Measurements from ENCODE around the gene C1QBP. TPM values are rescaled to one million over a fixed set of nuclear protein-coding genes. Genes with fewer than 3 reads are reported as not detected.

C1QBP gene
- total and polyA plus RNA-seq, 4 donors = 51.8 to 111 (median 59.3) TPM

GRCh38 chr17:5410594-5411272 lies 28.2 kb downstream of the C1QBP start:
- Histone ChIP-seq H3K27ac (ENCODE audit: low read depth in 1 of 2, low read length in 2 of 2) (no peak overlapping the region), H3K27me3 (ENCODE audit: control insufficient read depth in 1 of 2, insufficient read depth in 2 of 2, low read length in 1 of 2) (no peaks in the 10 kb centered on the region), H3K9me3 (ENCODE audit: control insufficient read depth, low read length) (no peaks in the 10 kb centered on the region), H3K36me3 (ENCODE audit: control insufficient read depth in 1 of 2, insufficient read depth in 2 of 2, low read length in 1 of 2) (peaks cover 10 to 14% of the 10 kb centered on the region in 2 donors), H3K4me3 (ENCODE audit: low read length in 2 of 2) (no peak overlapping the region), H3K4me1 (ENCODE audit: control insufficient read depth in 1 of 2, insufficient read depth in 2 of 2, low read length in 2 of 2) (peaks cover 0 to 3% of the 10 kb centered on the region in 2 donors)
- ATAC-seq (ENCODE audit: low FRiP score) = no peak
- 92% methylated on average over 7 of the region's 7 CpGs for WGBS, 2 donors
- intact Hi-C loops (cut with DNase I) = no loop called here
- no peak for DNase-seq

DNA sequence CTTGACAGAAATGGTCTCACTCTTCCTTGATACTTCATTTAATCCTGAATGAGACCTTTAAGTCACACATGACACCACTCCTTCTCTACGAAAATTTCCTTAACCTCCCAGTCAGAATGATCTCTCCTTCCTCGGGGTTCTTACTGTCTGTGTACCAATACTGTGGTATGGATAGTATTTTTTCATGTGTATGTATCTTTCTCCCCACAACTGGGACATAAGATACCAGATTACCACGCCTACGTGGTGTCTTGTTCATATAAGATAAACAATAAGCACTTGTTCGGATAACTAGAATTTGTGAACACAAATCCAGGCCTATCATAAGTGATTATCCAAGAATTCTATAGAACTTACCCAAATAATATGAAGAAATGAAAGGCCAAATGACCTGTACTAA lies 30.8 kb downstream of the C1QBP start:
- H3K36me3 ChIP-seq (ENCODE audit: control insufficient read depth in 1 of 2, insufficient read depth in 2 of 2, low read length in 1 of 2) = peaks cover 13 to 17% of the 10 kb centered on the region in 2 donors
- intact Hi-C loops (cut with DNase I) = no loop called here
- H3K4me3 ChIP-seq (ENCODE audit: low read length in 2 of 2) = no peak overlapping the region
- H3K4me1 ChIP-seq (ENCODE audit: control insufficient read depth in 1 of 2, insufficient read depth in 2 of 2, low read length in 2 of 2) = no peaks in the 10 kb centered on the region
- H3K27me3 ChIP-seq (ENCODE audit: control insufficient read depth in 1 of 2, insufficient read depth in 2 of 2, low read length in 1 of 2) = no peaks in the 10 kb centered on the region
- H3K9me3 ChIP-seq (ENCODE audit: control insufficient read depth, low read length) = no peaks in the 10 kb centered on the region
- no peak for DNase-seq
- no peak overlapping the region for H3K27ac ChIP-seq (ENCODE audit: low read depth in 1 of 2, low read length in 2 of 2)
- ATAC-seq (ENCODE audit: low FRiP score) = no peak
- 82% methylated on average over 5 of the region's 5 CpGs for WGBS, 2 donors

DNA sequence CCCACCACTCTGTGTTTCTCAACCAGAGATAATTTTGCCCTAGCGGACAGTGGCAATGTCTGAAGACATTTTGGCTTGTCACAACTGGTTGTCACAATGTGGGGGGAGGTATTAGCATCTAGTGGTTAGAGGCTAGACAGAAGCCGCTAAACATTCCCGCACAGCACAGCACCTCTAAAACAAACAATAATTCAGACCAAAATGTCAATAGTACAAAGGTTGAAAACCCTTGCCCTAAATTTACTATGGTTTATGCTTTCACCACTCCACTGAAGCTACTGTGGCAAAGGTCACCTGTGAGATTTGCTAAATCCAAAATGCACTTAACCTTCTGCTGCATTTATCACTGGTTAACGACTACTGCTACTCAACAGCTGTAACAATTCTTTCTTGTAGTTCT lies 33.6 kb downstream of the C1QBP start:
- H3K4me3 ChIP-seq (ENCODE audit: low read length in 2 of 2) = no peak overlapping the region
- intact Hi-C loops (cut with DNase I) = no loop called here
- H3K9me3 ChIP-seq (ENCODE audit: control insufficient read depth, low read length) = no peaks in the 10 kb centered on the region
- no peaks in the 10 kb centered on the region for H3K4me1 ChIP-seq (ENCODE audit: control insufficient read depth in 1 of 2, insufficient read depth in 2 of 2, low read length in 2 of 2)
- WGBS, 2 donors = 82 to 86% methylated on average over 4 of the region's 4 CpGs
- no peaks in the 10 kb centered on the region for H3K27me3 ChIP-seq (ENCODE audit: control insufficient read depth in 1 of 2, insufficient read depth in 2 of 2, low read length in 1 of 2)
- DNase-seq = no peak
- H3K36me3 ChIP-seq (ENCODE audit: control insufficient read depth in 1 of 2, insufficient read depth in 2 of 2, low read length in 1 of 2) = peaks cover 15 to 16% of the 10 kb centered on the region in 2 donors
- ATAC-seq (ENCODE audit: low FRiP score) = no peak
- H3K27ac ChIP-seq (ENCODE audit: low read depth in 1 of 2, low read length in 2 of 2) = no peak overlapping the region

DNA sequence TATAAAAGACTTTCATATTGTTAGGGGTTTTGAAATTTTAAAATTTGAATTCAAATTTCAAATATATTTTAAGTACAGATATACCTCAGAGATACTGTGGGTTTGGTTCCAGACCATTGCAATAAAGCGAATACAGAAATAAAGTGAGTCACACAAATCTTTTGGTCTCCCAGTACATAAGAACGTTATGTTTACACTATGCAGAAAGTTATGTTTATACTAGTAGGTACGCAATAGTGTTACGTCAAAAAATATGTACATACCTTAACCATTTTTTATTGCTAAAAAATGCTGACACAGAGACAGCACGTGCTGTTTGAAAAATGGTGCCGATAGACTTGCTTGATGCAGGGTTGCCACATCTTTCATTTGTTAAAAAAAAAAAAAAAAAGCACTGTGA lies 39.2 kb downstream of the C1QBP start:
- Histone ChIP-seq H3K27me3 (ENCODE audit: control insufficient read depth in 1 of 2, insufficient read depth in 2 of 2, low read length in 1 of 2) (no peaks in the 10 kb centered on the region), H3K36me3 (ENCODE audit: control insufficient read depth in 1 of 2, insufficient read depth in 2 of 2, low read length in 1 of 2) (peaks cover 5 to 6% of the 10 kb centered on the region in 2 donors), H3K9me3 (ENCODE audit: control insufficient read depth, low read length) (no peaks in the 10 kb centered on the region), H3K4me3 (ENCODE audit: low read length in 2 of 2) (no peak overlapping the region), H3K4me1 (ENCODE audit: control insufficient read depth in 1 of 2, insufficient read depth in 2 of 2, low read length in 2 of 2) (no peaks in the 10 kb centered on the region), H3K27ac (ENCODE audit: low read depth in 1 of 2, low read length in 2 of 2) (no peak overlapping the region)
- DNase-seq (no peak), ATAC-seq (ENCODE audit: low FRiP score) (no peak)
- WGBS, 2 donors = 88 to 90% methylated on average over 6 of the region's 6 CpGs
- intact Hi-C loops (cut with DNase I) = no loop called here

DNA sequence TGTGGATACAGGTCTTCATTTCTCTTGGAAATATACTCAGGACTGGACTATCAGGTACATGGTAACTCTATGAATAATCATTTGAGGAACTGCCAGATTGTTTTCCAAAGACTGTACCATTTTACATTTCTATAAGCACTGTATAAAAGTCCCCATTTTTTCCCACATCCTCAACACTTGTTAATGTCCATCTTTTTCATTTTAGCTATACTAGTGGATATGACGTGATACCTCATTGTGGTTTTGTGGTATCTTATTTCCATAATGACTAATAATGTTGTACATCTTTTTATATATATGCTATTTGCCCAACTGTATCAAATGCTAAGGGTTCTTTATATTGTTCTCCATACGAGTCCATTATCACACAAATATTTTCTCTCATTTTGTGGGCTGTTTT lies 42.3 kb downstream of the C1QBP start:
- DNase-seq (no peak), ATAC-seq (ENCODE audit: low FRiP score) (no peak)
- no peaks in the 10 kb centered on the region for H3K9me3 ChIP-seq (ENCODE audit: control insufficient read depth, low read length)
- intact Hi-C loops (cut with DNase I) = no loop called here
- no peaks in the 10 kb centered on the region for H3K27me3 ChIP-seq (ENCODE audit: control insufficient read depth in 1 of 2, insufficient read depth in 2 of 2, low read length in 1 of 2)
- peaks cover under 1 to 5% of the 10 kb centered on the region in 2 donors for H3K36me3 ChIP-seq (ENCODE audit: control insufficient read depth in 1 of 2, insufficient read depth in 2 of 2, low read length in 1 of 2)
- H3K4me1 ChIP-seq (ENCODE audit: control insufficient read depth in 1 of 2, insufficient read depth in 2 of 2, low read length in 2 of 2) = no peaks in the 10 kb centered on the region
- no peak overlapping the region for H3K4me3 ChIP-seq (ENCODE audit: low read length in 2 of 2)
- WGBS, 2 donors = 92 to 98% methylated on average over 2 of the region's 2 CpGs
- H3K27ac ChIP-seq (ENCODE audit: low read depth in 1 of 2, low read length in 2 of 2) = no peak overlapping the region

- H3K9me3 ChIP-seq (ENCODE audit: control insufficient read depth, low read length) = no peaks in the 10 kb centered on the region
- H3K27ac ChIP-seq (ENCODE audit: low read depth in 1 of 2, low read length in 2 of 2) = no peak overlapping the region
- intact Hi-C loops (cut with DNase I) = no loop called here
- no peak overlapping the region for H3K4me3 ChIP-seq (ENCODE audit: low read length in 2 of 2)
- no peak for DNase-seq
- H3K4me1 ChIP-seq (ENCODE audit: control insufficient read depth in 1 of 2, insufficient read depth in 2 of 2, low read length in 2 of 2) = no peaks in the 10 kb centered on the region
- 88 to 90% methylated on average over 5 of the region's 5 CpGs for WGBS, 2 donors
- peaks cover 6 to 9% of the 10 kb centered on the region in 2 donors for H3K36me3 ChIP-seq (ENCODE audit: control insufficient read depth in 1 of 2, insufficient read depth in 2 of 2, low read length in 1 of 2)
- ATAC-seq (ENCODE audit: low FRiP score) = no peak
- no peaks in the 10 kb centered on the region for H3K27me3 ChIP-seq (ENCODE audit: control insufficient read depth in 1 of 2, insufficient read depth in 2 of 2, low read length in 1 of 2)
Measured at GRCh38 chr17:5391678-5392077, 47.3 kb downstream of the C1QBP start.

Other genes starting within 250 kb of the C1QBP start
- gene ZNF594, start 247.3 kb downstream of the C1QBP start, total RNA-seq = 10 to 100 TPM in 1 of 2 donors, 1 to 10 TPM in 1; 8.1 to 10.3 TPM
- gene ZNF594, start 247.3 kb downstream of the C1QBP start, polyA plus RNA-seq = 1 to 10 TPM in 1 of 2 donors, under 1 TPM in 1; 0.75 to 1.9 TPM
- gene SCIMP, start 204.3 kb downstream of the C1QBP start, total RNA-seq = 1 to 10 TPM; 5.8 to 6.1 TPM
- 1 to 10 TPM in 1 of 2 donors, under 1 TPM in 1; 0.84 to 8.0 TPM for gene SCIMP, start 204.3 kb downstream of the C1QBP start, polyA plus RNA-seq
- gene RABEP1, start 156.9 kb downstream of the C1QBP start, total RNA-seq = 10 to 100 TPM; 42.3 to 47.5 TPM
- 10 to 100 TPM; 21.1 to 26.4 TPM for gene RABEP1, start 156.9 kb downstream of the C1QBP start, polyA plus RNA-seq
- 10 to 100 TPM; 43.2 to 56.5 TPM for gene NUP88, start 19.5 kb downstream of the C1QBP start, total RNA-seq
- 10 to 100 TPM; 28.2 to 50.7 TPM for gene NUP88, start 19.5 kb downstream of the C1QBP start, polyA plus RNA-seq
- gene RPAIN, start 19.0 kb downstream of the C1QBP start, total RNA-seq = 10 to 100 TPM; 29.2 to 32.5 TPM
- gene RPAIN, start 19.0 kb downstream of the C1QBP start, polyA plus RNA-seq = 10 to 100 TPM; 44.1 to 59.6 TPM
- 10 to 100 TPM in 1 of 2 donors, 1 to 10 TPM in 1; 9.5 to 11.2 TPM for gene DHX33, start 29.8 kb upstream of the C1QBP start, total RNA-seq
- 1 to 10 TPM; 2.9 to 5.7 TPM for gene DHX33, start 29.8 kb upstream of the C1QBP start, polyA plus RNA-seq
- 10 to 100 TPM; 47.3 to 57.5 TPM for gene DERL2, start 47.0 kb upstream of the C1QBP start, total RNA-seq
- gene DERL2, start 47.0 kb upstream of the C1QBP start, polyA plus RNA-seq = 10 to 100 TPM; 30.9 to 57.6 TPM
- 10 to 100 TPM; 14.6 to 16.1 TPM for gene MIS12, start 47.4 kb upstream of the C1QBP start, total RNA-seq
- gene MIS12, start 47.4 kb upstream of the C1QBP start, polyA plus RNA-seq = 10 to 100 TPM in 1 of 2 donors, 1 to 10 TPM in 1; 7.3 to 11.2 TPM
- gene NLRP1, start 145.4 kb upstream of the C1QBP start, total RNA-seq = 10 to 100 TPM; 35.2 to 82.2 TPM
- 10 to 100 TPM; 11.1 to 63.0 TPM for gene NLRP1, start 145.4 kb upstream of the C1QBP start, polyA plus RNA-seq